HepG2 (cell line): ENCODE results near the gene PPAT. TPM values are rescaled to one million over a fixed set of nuclear protein-coding genes. Genes with fewer than 3 reads are reported as not detected.

Experiments
- AGO2 ChIP-seq: fragments of 200-400 bp; formaldehyde crosslinking; optimal IDR thresholded peaks from 2 replicates; pipeline ENCODE3; 2017; ENCODE audit warnings: mild to moderate bottlenecking, low read depth, low read length, moderate library complexity
- ATF7-NPFF ChIP-seq: sonication (generic); formaldehyde crosslinking; IDR thresholded peaks from 2 replicates; pipeline ENCODE4 v1.8.1; 2023; ENCODE audit warnings: mild to moderate bottlenecking, low read depth, missing genetic modification reagents, moderate library complexity
- FOSL2 ChIP-seq: sonication (generic); formaldehyde crosslinking; IDR thresholded peaks from 2 replicates; pipeline ENCODE4 v1.4.0; 2020; ENCODE audit warnings: missing genetic modification reagents
- KMT2B ChIP-seq: IDR thresholded peaks from 2 replicates; pipeline ENCODE4 v1.6.1; 2016; ENCODE audit warnings: missing genetic modification reagents, missing compliant biosample characterization
- PHF21A ChIP-seq: sonication (generic); formaldehyde crosslinking; IDR thresholded peaks from 2 replicates; pipeline ENCODE4 v1.5.0; 2020; ENCODE audit warnings: mild to moderate bottlenecking, missing genetic modification reagents
- ZNF142 ChIP-seq: sonication (generic); formaldehyde crosslinking; IDR thresholded peaks from 2 replicates; pipeline ENCODE4 v1.4.0; 2020; ENCODE audit warnings: missing genetic modification reagents
- ZNF274 ChIP-seq: sonication (generic); formaldehyde crosslinking; IDR thresholded peaks from 2 replicates; pipeline ENCODE4 v1.5.1; 2020; ENCODE audit warnings: mild to moderate bottlenecking, missing genetic modification reagents
- ZNF580 ChIP-seq: IDR thresholded peaks from 2 replicates; pipeline ENCODE4 v1.6.1; 2016; ENCODE audit warnings: low read depth, borderline replicate concordance
- ZNF850 ChIP-seq: sonication (generic); formaldehyde crosslinking; conservative IDR thresholded peaks from 2 replicates; pipeline ENCODE4 v1.9.0; 2021; ENCODE audit warnings: mild to moderate bottlenecking, missing genetic modification reagents
- polyA plus RNA-seq, 8 experiments: library from polyadenylated mRNA; depleted of rRNA in 3 of 8; stranded (reverse) in 7 of 8; unstranded in 1 of 8; fragments of >200 nt; fragmentation: Illumina TruSeq in 4 of 8; extraction: Trizol in 4 of 8; gene quantifications; 2 replicates each; pipeline versions ENCODE4 v1.2.1 to v1.2.3, GENCODE V29; 2011 to 2016; ENCODE audit warnings: low read depth in 4 of 8, missing spikeins in 1 of 8, mixed read lengths in 1 of 8; ENCODE audit not compliant: insufficient read depth in 1 of 8
- total RNA-seq, 5 experiments: library from RNA; depleted of rRNA; stranded (reverse); fragments of >200 nt; fragmentation: Illumina TruSeq; extraction: Trizol; gene quantifications; 2 replicates each; pipeline ENCODE4 v1.2.3, GENCODE V29; 2016; ENCODE audit warnings: low read depth in 1 of 5
- TF ChIP-seq, protein P1 (sequence below): IDR thresholded peaks from 2 replicates; pipeline ENCODE4 v1.6.1; 2016; ENCODE audit warnings: missing compliant biosample characterization, missing genetic modification reagents, borderline replicate concordance
- TF ChIP-seq, protein P2 (sequence below): sonication (generic); formaldehyde crosslinking; IDR thresholded peaks from 2 replicates; pipeline ENCODE4 v1.8.0; 2022; ENCODE audit warnings: mild to moderate bottlenecking, missing genetic modification reagents; ENCODE audit not compliant: insufficient replicate concordance
- TF ChIP-seq, protein P3 (sequence below): sonication (generic); formaldehyde crosslinking; IDR thresholded peaks from 2 replicates; pipeline ENCODE4 v1.9.0; 2021; ENCODE audit warnings: mild to moderate bottlenecking, missing genetic modification reagents

The PPAT gene
- total and polyA plus RNA-seq, 2 of the 13 experiments (the other 11 are each of a cell fraction or from before 2014, with no cell fraction given): 16.9 to 62.6 TPM

- TF ChIP-seq ZNF142 (no peak; the same call in 1 of the 2 replicates), PHF21A (peak; percentile 39; the same call in 1 of the 2 replicates), FOSL2 (CRISPR knock-in tag) (0 out of 2 replicates have a peak, but pooled peaks have one; percentile 6), ZNF850 (CRISPR knock-in tag) (no peak), KMT2B (CRISPR knock-in tag) (peak; percentile 42), AGO2 (peak; percentile 71), ATF7-NPFF (peak; percentile 77), ZNF274 (CRISPR knock-in tag) (peak; percentile 79), ZNF580 (peak; percentile 61; the same call in 1 of the 2 replicates)
- TF ChIP-seq, protein P1, sequence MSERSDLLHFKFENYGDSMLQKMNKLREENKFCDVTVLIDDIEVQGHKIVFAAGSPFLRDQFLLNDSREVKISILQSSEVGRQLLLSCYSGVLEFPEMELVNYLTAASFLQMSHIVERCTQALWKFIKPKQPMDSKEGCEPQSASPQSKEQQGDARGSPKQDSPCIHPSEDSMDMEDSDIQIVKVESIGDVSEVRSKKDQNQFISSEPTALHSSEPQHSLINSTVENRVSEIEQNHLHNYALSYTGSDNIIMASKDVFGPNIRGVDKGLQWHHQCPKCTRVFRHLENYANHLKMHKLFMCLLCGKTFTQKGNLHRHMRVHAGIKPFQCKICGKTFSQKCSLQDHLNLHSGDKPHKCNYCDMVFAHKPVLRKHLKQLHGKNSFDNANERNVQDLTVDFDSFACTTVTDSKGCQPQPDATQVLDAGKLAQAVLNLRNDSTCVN (CRISPR knock-in tag): 0 out of 2 replicates have a peak, but pooled peaks have one; percentile 11
- TF ChIP-seq, protein P2, sequence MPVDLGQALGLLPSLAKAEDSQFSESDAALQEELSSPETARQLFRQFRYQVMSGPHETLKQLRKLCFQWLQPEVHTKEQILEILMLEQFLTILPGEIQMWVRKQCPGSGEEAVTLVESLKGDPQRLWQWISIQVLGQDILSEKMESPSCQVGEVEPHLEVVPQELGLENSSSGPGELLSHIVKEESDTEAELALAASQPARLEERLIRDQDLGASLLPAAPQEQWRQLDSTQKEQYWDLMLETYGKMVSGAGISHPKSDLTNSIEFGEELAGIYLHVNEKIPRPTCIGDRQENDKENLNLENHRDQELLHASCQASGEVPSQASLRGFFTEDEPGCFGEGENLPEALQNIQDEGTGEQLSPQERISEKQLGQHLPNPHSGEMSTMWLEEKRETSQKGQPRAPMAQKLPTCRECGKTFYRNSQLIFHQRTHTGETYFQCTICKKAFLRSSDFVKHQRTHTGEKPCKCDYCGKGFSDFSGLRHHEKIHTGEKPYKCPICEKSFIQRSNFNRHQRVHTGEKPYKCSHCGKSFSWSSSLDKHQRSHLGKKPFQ (CRISPR knock-in tag): peak; percentile 85
- TF ChIP-seq, protein P3, sequence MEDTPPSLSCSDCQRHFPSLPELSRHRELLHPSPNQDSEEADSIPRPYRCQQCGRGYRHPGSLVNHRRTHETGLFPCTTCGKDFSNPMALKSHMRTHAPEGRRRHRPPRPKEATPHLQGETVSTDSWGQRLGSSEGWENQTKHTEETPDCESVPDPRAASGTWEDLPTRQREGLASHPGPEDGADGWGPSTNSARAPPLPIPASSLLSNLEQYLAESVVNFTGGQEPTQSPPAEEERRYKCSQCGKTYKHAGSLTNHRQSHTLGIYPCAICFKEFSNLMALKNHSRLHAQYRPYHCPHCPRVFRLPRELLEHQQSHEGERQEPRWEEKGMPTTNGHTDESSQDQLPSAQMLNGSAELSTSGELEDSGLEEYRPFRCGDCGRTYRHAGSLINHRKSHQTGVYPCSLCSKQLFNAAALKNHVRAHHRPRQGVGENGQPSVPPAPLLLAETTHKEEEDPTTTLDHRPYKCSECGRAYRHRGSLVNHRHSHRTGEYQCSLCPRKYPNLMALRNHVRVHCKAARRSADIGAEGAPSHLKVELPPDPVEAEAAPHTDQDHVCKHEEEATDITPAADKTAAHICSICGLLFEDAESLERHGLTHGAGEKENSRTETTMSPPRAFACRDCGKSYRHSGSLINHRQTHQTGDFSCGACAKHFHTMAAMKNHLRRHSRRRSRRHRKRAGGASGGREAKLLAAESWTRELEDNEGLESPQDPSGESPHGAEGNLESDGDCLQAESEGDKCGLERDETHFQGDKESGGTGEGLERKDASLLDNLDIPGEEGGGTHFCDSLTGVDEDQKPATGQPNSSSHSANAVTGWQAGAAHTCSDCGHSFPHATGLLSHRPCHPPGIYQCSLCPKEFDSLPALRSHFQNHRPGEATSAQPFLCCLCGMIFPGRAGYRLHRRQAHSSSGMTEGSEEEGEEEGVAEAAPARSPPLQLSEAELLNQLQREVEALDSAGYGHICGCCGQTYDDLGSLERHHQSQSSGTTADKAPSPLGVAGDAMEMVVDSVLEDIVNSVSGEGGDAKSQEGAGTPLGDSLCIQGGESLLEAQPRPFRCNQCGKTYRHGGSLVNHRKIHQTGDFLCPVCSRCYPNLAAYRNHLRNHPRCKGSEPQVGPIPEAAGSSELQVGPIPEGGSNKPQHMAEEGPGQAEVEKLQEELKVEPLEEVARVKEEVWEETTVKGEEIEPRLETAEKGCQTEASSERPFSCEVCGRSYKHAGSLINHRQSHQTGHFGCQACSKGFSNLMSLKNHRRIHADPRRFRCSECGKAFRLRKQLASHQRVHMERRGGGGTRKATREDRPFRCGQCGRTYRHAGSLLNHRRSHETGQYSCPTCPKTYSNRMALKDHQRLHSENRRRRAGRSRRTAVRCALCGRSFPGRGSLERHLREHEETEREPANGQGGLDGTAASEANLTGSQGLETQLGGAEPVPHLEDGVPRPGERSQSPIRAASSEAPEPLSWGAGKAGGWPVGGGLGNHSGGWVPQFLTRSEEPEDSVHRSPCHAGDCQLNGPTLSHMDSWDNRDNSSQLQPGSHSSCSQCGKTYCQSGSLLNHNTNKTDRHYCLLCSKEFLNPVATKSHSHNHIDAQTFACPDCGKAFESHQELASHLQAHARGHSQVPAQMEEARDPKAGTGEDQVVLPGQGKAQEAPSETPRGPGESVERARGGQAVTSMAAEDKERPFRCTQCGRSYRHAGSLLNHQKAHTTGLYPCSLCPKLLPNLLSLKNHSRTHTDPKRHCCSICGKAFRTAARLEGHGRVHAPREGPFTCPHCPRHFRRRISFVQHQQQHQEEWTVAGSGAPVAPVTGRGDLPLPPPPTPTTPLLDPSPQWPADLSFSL (CRISPR knock-in tag): 0 out of 2 replicates have a peak, but pooled peaks have one; percentile 23
Measured at GRCh38 chr4:56435140-56435926, at the start of gene PPAT (continued).
